DOHH2 (cell line): ENCODE measurements around the gene CATSPERZ.

Experiments
- H3F3A ChIP-seq: fragments of 200-600 bp; sonication (generic), shearing (Covaris generic); 2 replicates; pipeline ENCODE4 v1.6.0; 2016; ENCODE audit warnings: antibody characterized with exemption, mild to moderate bottlenecking; ENCODE audit not compliant: control insufficient read depth, insufficient read depth
- H3K27ac ChIP-seq: fragments of 200-600 bp; sonication (generic); 2 replicates; pipeline ENCODE4 v1.5.1; 2014; ENCODE audit warnings: low read depth, mild to moderate bottlenecking, low read length, moderate library complexity
- H3K27me3 ChIP-seq: fragments of 200-600 bp; sonication (generic); 2 replicates; pipeline ENCODE4 v1.6.1; 2014; ENCODE audit warnings: mild to moderate bottlenecking, low read length, mixed read lengths; ENCODE audit not compliant: control insufficient read depth
- H3K36me3 ChIP-seq: fragments of 200-600 bp; sonication (generic); 2 replicates; pipeline ENCODE4 v1.6.1; 2014; ENCODE audit warnings: mild to moderate bottlenecking, low read length, moderate library complexity, mixed read lengths; ENCODE audit not compliant: control insufficient read depth
- H3K4me1 ChIP-seq: fragments of 200-600 bp; sonication (generic); 2 replicates; pipeline ENCODE4 v1.6.1; 2014; ENCODE audit warnings: mild to moderate bottlenecking, low read length, mixed read lengths; ENCODE audit not compliant: control insufficient read depth
- H3K4me2 ChIP-seq: fragments of 200-600 bp; sonication (generic); 2 replicates; pipeline ENCODE4 v1.6.0; 2014; ENCODE audit warnings: mild to moderate bottlenecking, low read length, moderate library complexity
- H3K4me3 ChIP-seq: fragments of 200-600 bp; sonication (generic); 2 replicates; pipeline ENCODE4 v1.5.1; 2014; ENCODE audit warnings: mild to moderate bottlenecking, low read length, mixed read lengths
- H3K79me2 ChIP-seq: fragments of 200-600 bp; sonication (generic); 2 replicates; pipeline ENCODE4 v1.6.1; 2014; ENCODE audit warnings: mild to moderate bottlenecking, low read length, mixed read lengths; ENCODE audit not compliant: control insufficient read depth
- H3K9me2 ChIP-seq: fragments of 200-600 bp; sonication (generic); replicated peaks from 2 replicates; pipeline ENCODE4 v1.6.1; 2014; ENCODE audit warnings: mild to moderate bottlenecking, low read length, mixed read lengths; ENCODE audit not compliant: control insufficient read depth
- H3K9me3 ChIP-seq: fragments of 200-600 bp; sonication (generic); 2 replicates; pipeline ENCODE4 v1.6.1; 2014; ENCODE audit warnings: antibody characterized with exemption, low read length, mixed read lengths; ENCODE audit not compliant: control insufficient read depth, insufficient read depth
- H4K20me1 ChIP-seq: fragments of 200-600 bp; sonication (generic); 2 replicates; pipeline ENCODE4 v1.6.0; 2014; ENCODE audit warnings: low read depth, mild to moderate bottlenecking, antibody characterized with exemption, low read length, moderate library complexity; ENCODE audit not compliant: control insufficient read depth, insufficient read depth
- CTCF ChIP-seq: fragments of 200-600 bp; sonication (generic); IDR thresholded peaks from one replicate; pipeline ENCODE4 v1.5.1; 2014; ENCODE audit warnings: antibody characterized with exemption, mild to moderate bottlenecking, low read depth, low read length; ENCODE audit not compliant: poor library complexity, severe bottlenecking
- EZH2phosphoT487 ChIP-seq: fragments of 200-600 bp; sonication (generic); IDR thresholded peaks from 2 replicates; pipeline ENCODE4 v1.6.1; 2017; ENCODE audit warnings: borderline replicate concordance, mild to moderate bottlenecking, antibody characterized with exemption, low read length, moderate library complexity, mixed read lengths

CATSPERZ gene

GRCh38 chr11:64339286-64339685, 39.1 kb downstream of the CATSPERZ start:
- H3K4me2 ChIP-seq: peak overlapping the region; percentile 86

GRCh38 chr11:64339754-64340408, 39.7 kb downstream of the CATSPERZ start, which contains the start of gene CCDC88B:
CCDC88B (plus strand) TSS chr11:64340204; CDS start chr11:64340267, 63 bp downstream.
- peak within 1 kb of the TSS; percentile 86 for H3K4me2 ChIP-seq
- H3K9me3 ChIP-seq: no peaks in the 10 kb centered on the region
- H3K27me3 ChIP-seq: no peaks in the 10 kb centered on the region
- H4K20me1 ChIP-seq: peaks cover 8% of the 10 kb centered on the region; the same call in 1 of the 2 replicates
- TF ChIP-seq CTCF: no peak
- no peak for TF ChIP-seq EZH2phosphoT487
- H3F3A ChIP-seq: peaks cover 7% of the 10 kb centered on the region
- peaks cover 16% of the 10 kb centered on the region for H3K79me2 ChIP-seq
- H3K4me3 ChIP-seq: peak within 1 kb of the TSS; percentile 81
- no peaks in the 10 kb centered on the region for H3K9me2 ChIP-seq
- H3K27ac ChIP-seq: peak within 1 kb of the TSS; percentile 87
- H3K4me1 ChIP-seq: peaks cover 62% of the 10 kb centered on the region
- H3K36me3 ChIP-seq: peaks cover 42% of the 10 kb centered on the region

More at GRCh38 chr11:64339286-64339685, 39.1 kb downstream of the CATSPERZ start:
- Histone ChIP-seq H3K27ac (peak overlapping the region; percentile 87), H3K4me1 (peaks cover 66% of the 10 kb centered on the region), H3K9me2 (no peaks in the 10 kb centered on the region), H3K36me3 (peaks cover 45% of the 10 kb centered on the region), H3K9me3 (no peaks in the 10 kb centered on the region), H3K79me2 (peaks cover 16% of the 10 kb centered on the region), H3F3A (peaks cover 9% of the 10 kb centered on the region), H3K27me3 (no peaks in the 10 kb centered on the region), H4K20me1 (peaks cover 11% of the 10 kb centered on the region; the same call in 1 of the 2 replicates), H3K4me3 (peak overlapping the region; percentile 81)
- TF ChIP-seq CTCF (no peak), EZH2phosphoT487 (no peak)

GRCh38 chr11:64340671-64341335, 40.6 kb downstream of the CATSPERZ start:
- Histone ChIP-seq H3K36me3 (peaks cover 40% of the 10 kb centered on the region), H3K9me2 (no peaks in the 10 kb centered on the region), H3K4me1 (peaks cover 54% of the 10 kb centered on the region), H3K4me3 (peak overlapping the region; percentile 81), H3K27me3 (no peaks in the 10 kb centered on the region), H4K20me1 (peaks cover 8% of the 10 kb centered on the region; the same call in 1 of the 2 replicates), H3K4me2 (peak overlapping the region; percentile 86), H3K9me3 (no peaks in the 10 kb centered on the region), H3K79me2 (peaks cover 16% of the 10 kb centered on the region), H3K27ac (peak overlapping the region; percentile 87), H3F3A (no peaks in the 10 kb centered on the region; the same call in 1 of the 2 replicates)
- TF ChIP-seq EZH2phosphoT487 (no peak), CTCF (peak; percentile 48)
